Esophagus squamous epithelium (tissue), 4 donors: ENCODE results near the gene FPR1.

Experiments
- CTCF ChIP-seq, 6 experiments: fragments of 450-650 bp in 4 of 6; fragments of 200-600 bp in 2 of 6; sonication (generic) in 2 of 6; IDR thresholded peaks; one replicate each; pipeline ENCODE4 v1.5.1; 2016 to 2019; ENCODE audit warnings: antibody characterized with exemption in 6 of 6, mild to moderate bottlenecking in 4 of 6, moderate library complexity in 4 of 6
- POLR2A ChIP-seq, 4 donors: fragments of 450-650 bp; IDR thresholded peaks; one replicate each; pipeline ENCODE4 v1.6.1; 2017; ENCODE audit warnings: antibody characterized with exemption in 4 of 4, mild to moderate bottlenecking in 4 of 4, moderate library complexity in 3 of 4

GRCh38 chr19:51726049-51726448, 25.6 kb downstream of the FPR1 start:
- TF ChIP-seq POLR2A (IDR thresholded peaks at IDR 0.05), result no peak
- no peak for TF ChIP-seq CTCF (IDR thresholded peaks at IDR 0.05)
